GM04503 (cell line): ENCODE measurements around the gene EML5.
"Not testable (repeated sequence)": the region's sequence is repeated elsewhere in the genome, so short reads cannot be mapped to it uniquely, and the experiment has no call there.

Experiments
- DNase-seq: peaks from one replicate; pipeline ENCODE4 v3.0.0-alpha.2; 2012; ENCODE audit warnings: low read depth

EML5 gene

DNA sequence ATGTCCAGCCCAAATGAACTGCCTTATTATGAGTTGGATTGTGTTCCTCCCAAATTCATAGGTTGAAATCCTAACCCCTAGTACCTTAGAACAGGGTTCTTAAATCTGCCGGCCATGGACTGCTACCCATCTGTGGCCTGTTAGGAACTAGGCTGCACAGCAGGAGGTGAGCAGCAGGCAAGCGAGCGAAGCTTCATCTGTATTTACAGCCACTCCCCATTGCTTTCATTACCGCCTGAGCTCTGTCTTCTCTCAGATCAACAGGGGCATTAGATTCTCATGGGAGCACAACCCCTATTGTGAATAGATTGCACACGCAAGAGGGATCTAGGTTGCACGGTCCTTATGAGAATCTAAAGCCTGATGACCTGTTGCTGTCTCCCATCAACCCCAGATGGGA is 9.8 kb upstream of the EML5 start:
- DNase-seq = no peak

DNA sequence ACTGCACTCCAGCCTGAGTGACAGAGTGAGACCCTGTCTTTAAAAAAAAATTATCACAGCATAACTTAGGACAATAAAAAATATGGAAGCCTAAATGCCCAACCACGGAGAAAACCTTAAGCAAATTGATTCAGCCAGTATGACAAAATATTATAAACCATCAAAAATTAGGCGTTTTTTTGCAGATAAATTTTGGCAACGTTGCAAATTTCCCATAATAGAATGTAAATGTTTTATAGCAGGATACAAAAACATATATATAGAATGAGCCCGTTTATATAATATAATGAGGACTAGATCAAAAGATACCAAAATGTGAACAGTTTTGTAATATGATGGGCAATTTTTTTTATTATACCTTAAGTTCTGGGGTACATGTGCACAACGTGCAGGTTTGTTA is 6.8 kb upstream of the EML5 start:
- DNase-seq = no peak

DNA sequence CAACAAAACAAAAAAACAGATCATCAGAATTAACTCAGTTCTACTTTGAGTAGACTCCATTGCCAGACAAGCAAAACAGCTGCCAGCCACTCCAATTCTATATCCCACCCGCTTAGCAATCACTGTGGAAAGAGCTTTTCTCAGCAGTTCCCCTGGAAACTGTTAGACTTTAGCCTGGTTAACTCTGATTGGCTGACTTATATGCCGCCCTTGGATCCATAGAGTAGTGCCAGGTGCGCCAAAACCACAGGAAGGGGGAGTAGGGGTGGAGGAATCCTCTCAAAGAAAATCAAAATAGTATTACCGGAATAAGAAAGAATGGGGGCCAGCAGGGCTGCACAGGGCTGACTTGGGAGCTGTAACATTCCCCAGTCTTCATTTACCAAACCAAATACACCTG is 5.4 kb upstream of the EML5 start:
- DNase-seq = no peak

DNA sequence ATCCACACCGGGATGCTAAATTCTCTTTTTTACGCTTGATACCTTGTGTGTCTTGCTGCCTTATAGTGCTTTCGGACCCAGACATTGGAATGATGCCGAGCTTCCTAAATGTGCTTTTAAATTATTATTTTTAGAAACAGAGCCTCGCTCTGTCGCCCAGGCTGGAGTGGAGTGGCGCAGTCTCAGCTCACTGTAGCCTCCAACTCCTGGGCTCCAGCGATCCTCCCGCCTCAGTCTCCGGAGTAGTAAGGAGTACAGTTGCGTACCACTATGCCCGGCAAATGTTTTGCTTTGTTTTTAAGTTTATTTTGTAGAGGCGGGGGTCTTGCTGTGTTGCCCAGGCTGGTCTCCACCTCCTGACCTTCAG is 489 bp upstream of the EML5 start:
- DNase-seq = no peak

GRCh38 chr14:88791629-88792472 is 902 bp downstream of the EML5 start:
- DNase-seq = no peak

DNA sequence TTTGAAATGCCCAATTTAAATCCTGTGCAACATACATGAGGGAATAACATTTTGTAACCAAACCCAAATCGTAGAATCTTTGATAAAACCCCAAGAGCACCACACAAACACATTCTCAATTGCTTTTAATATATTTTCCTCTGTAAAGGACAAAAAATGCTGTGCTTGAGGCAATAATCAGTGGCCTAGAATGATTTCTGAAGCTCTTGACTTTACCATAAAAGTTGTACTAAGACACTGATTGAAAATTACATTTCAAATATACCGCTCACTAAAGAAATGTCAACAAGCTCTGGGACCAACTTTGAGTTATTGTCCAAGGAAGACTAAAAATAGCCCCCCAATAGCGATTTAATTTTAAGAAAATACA is 1.5 kb downstream of the EML5 start:
- DNase-seq = no peak

DNA sequence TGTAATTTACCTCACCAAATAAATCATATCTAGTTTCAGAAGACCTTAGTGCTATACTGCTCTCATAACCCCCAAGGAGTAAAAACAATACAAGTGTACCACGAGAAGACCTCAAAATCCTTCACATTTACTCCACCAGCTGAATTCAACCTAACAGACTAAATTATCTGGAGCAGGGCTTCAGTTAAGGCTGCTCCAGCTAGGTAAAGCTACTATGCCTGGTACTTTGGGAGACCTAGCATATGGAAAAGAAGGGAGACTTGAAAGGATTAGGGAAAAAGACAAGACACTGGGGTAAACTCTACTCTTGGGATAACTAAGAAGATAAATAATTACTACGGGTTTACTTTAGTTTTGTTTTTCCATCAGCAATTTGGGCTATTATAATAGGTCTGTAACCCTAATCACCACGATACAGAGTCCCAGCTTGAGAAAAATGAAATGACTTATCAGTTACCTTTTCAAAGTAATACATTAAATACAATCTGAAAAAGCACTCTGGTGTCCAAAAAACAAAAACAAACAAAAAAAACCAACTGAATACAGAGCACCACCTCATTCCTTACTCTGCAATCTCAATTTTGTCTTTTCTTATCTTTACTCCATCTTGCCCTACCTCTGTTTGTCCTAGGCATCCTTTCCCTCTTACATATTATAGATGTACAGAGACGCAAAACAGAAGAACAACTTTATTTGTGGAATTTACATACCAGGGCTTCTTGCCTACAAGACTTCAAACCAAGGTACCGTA is 2.1 kb downstream of the EML5 start:
- no peak for DNase-seq

DNA sequence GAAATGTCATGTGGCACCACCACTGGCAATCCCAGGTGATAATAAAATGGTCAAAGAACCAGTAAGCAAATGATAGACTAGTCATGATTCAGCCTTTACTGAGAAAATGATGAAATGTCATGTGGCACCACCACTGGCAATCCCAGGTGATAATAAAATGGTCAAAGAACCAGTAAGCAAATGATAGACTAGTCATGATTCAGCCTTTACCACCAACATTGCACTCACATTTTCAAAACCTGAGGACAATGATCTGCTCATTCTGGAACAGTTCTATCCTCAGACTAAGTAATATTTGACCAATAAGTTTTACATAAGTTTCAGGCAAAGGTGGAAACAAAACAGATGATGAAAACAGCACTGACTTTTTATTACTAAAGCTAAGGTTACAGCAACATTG is 3.2 kb downstream of the EML5 start:
- not testable (repeated sequence) for DNase-seq

DNA sequence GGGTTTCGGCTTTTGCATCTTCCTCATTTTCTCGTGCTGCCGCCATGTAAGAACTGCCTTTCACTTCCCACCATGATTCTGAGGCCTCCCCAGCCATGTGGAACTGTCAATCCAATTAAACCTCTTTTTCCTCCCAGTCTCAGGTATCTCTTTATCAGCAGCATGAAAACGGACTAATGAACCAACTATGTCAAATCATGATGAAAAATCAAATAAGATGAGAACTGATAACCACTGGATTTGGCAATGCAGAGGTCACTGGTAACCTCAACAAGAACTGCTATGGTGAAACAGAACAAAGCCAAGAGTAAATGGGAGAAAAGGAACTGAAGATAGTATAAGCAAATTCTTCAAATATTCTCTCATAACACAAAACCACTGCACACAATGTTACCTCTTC is 6.0 kb downstream of the EML5 start:
- no peak for DNase-seq

DNA sequence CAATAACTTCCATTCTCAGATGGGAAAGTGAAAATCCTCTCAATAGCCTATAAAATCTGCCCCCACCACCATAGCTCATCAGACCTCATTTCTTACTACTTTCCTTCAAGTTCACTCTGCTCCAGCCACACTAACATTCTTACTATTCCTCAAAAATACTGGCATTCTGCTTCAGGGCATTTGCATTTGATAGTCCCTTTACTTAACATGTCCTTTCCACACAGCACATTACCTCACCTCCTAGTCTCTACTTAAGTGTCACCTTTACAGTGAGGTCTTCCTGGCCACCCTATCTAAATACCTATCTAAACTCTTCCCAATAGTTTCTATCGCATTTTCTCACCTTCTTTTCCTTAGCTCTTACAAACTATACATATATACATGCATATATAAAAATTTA is 6.8 kb downstream of the EML5 start:
- no peak for DNase-seq

GRCh38 chr14:88775532-88775931 is 17.2 kb downstream of the EML5 start:
- no peak for DNase-seq

GRCh38 chr14:88770736-88771135 is 22.0 kb downstream of the EML5 start:
- no peak for DNase-seq

- no peak for DNase-seq
These were observed 27.6 kb downstream of the EML5 start for GRCh38 chr14:88765130-88765529.

GRCh38 chr14:88753873-88754272 is 38.9 kb downstream of the EML5 start:
- DNase-seq = no peak

DNA sequence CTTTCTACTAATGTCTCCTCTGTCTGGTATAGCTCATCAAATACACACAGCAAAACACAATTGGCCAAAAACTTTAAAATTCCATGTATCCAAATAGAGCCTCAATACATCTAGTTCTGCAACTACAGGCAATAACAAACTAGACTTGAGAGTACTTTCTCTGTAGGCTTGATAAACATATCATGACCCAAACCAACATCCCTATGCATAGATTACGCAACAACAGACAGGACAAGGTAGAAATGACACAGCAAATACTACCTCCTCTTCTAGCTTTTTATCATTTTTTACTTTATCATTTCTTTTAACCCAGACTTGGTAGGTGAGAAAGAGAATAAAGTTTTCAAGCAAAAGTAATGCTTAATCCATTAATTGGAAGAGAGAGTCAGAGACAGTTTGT is 41.8 kb downstream of the EML5 start:
- DNase-seq = no peak

DNA sequence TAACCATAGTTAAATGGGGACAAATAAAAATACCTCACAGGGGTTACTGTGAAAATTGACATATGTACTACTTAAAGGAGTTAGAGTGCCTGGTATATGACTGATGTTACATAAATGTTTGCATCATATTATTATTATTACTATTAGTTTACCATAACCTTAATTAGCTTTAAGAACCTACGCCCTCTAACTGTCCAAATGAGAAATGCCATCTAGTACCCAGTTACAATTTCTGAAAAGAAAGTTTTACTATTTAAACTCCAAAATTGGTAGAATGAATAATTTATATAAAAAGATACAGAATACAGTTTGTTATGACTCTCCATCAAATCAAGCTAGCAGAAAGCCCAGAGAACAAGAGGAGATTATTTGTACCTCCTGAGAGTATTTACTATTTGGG is 42.3 kb downstream of the EML5 start:
- DNase-seq = no peak

GRCh38 chr14:88749139-88749538 is 43.6 kb downstream of the EML5 start:
- DNase-seq = no peak

DNA sequence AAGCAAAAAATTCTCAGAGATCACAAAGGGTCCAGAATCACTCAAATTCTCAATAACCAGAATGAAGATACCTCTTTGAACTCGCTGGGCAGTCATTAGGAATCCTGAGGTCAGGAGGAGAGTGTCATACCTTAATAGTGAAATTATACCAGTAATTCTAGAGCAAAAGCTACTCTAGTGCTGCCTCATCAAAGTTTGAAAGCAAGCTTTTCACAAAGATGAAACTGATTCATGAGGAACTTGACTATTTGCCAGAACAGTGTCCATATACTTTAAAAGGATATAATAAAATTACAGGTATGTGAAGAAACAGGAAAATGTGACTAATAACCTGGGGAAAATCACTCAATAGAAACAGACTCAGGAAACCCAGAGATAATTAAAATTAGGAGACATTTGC is 44.5 kb downstream of the EML5 start:
- no peak for DNase-seq

GRCh38 chr14:88746052-88746451 is 46.7 kb downstream of the EML5 start:
- DNase-seq = no peak

DNA sequence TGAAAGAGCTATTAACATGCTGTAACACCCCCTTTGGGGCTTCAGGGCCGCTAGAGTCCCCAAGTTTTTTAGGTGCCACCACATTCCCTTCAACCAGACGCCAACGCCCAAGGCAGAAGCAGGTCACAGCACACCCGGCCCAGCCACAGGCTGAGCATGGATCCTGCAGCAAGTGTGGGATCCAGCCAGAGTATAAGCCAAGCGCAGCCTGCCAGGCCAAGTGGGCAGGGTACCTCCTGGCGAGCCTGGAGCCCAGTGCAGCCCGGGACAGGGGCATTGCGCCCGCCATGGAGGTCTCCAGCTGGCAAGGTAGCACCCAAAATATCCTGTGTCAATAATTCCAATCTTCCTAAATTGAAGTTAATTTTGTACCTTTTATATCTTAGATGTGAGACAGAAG is 55.5 kb downstream of the EML5 start:
- no peak for DNase-seq

DNA sequence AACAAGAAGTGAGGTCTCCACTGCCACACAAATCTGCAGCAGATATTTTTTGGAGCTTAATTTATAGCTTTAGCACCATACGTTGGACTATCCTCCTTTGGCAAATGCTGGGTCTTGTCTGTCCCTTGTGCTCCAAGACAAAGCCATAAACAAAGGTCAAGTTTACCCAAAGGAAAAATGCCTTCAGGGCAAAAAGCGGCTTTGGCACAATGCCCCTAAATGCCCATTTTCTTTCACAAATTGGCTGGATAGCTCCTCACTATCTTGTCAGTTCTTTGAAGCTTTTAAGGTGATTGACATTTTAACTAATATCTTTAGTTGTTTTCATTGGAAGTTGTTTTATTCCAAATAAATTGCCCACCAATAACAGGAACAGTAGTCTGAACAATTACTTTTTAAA is 59.6 kb downstream of the EML5 start:
- no peak for DNase-seq

DNA sequence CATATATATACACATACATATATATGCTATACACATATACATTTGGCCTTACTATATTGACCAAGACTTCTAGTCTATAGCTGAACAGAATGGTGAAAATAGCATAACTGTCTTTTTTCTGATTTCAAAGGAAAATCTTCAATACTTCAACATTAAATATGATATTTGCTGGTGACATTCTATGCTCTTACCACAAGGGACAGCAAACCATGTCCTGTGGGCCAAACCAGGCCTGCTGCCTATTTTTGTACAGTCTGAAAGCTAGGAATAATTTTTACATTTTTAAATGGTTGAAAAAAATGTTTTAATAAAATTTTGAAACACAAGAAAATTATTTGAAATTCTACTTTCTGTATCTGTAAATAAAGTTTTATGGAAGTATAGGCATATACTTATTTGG is 63.6 kb downstream of the EML5 start:
- no peak for DNase-seq

DNA sequence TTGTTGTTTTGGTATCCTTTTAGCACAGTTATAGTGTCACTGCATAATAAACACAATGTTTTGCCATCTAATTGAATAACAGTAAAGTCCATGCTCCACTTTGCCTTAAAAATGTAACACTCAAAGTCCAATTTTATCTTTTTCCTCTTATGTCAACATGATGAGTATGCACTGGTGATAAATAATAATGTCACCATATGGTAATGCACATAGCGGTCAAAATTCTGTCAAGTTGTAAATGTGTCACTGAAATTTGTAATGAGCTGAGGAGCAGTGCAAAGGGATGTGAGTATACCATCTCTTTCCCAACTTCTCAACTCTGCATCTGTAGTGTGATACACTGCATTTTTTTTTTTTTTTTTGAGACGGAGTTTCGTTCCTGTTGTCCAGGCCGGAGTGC is 65.7 kb downstream of the EML5 start:
- no peak for DNase-seq

GRCh38 chr14:88710709-88711108 is 82.0 kb downstream of the EML5 start:
- DNase-seq = no peak
